Neural crest cell (in vitro differentiated cells): ENCODE results near the gene CASTOR1. TPM values are rescaled to one million over a fixed set of nuclear protein-coding genes. Genes with fewer than 3 reads are reported as not detected.

Source experiments
- DNase-seq: peaks from one replicate; pipeline ENCODE4 v3.0.0; 2021; ENCODE audit warnings: low read depth, mixed read lengths, low spot score
- H3K27ac Mint-ChIP-seq: one replicate; pipeline ENCODE4 v1.8.0; 2021; ENCODE audit warnings: mild to moderate bottlenecking, mixed read lengths; ENCODE audit not compliant: unreplicated experiment
- H3K27me3 Mint-ChIP-seq: 2 replicates; pipeline ENCODE4 v1.8.0; 2021; ENCODE audit warnings: low read depth, mild to moderate bottlenecking, mixed read lengths
- H3K36me3 Mint-ChIP-seq: 2 replicates; pipeline ENCODE4 v1.8.0; 2021; ENCODE audit warnings: low read depth, mild to moderate bottlenecking, mixed read lengths
- H3K4me1 Mint-ChIP-seq: 2 replicates; pipeline ENCODE4 v1.8.0; 2021; ENCODE audit warnings: mixed read lengths
- H3K4me3 Mint-ChIP-seq: one replicate; pipeline ENCODE4 v1.8.0; 2021; ENCODE audit warnings: mild to moderate bottlenecking, mixed read lengths
- H3K9me3 Mint-ChIP-seq: 2 replicates; pipeline ENCODE4 v1.8.0; 2021; ENCODE audit warnings: mixed read lengths
- CTCF ChIP-seq: fragments of 200-600 bp; sonication (generic); conservative IDR thresholded peaks from 2 replicates; pipeline ENCODE4 v1.5.0; 2021; ENCODE audit warnings: antibody characterized with exemption, mild to moderate bottlenecking
- total RNA-seq: library from RNA; stranded (reverse); gene quantifications from 2 replicates; pipeline ENCODE4 v1.2.1, GENCODE V29; 2021

CASTOR1 gene
- total RNA-seq, 1 donor from 2014 or later: 6.2 TPM

- H3K27me3 Mint-ChIP-seq: peaks cover 65% of the 10 kb centered on the region
- H3K36me3 Mint-ChIP-seq: no peaks in the 10 kb centered on the region
- no peak for TF ChIP-seq CTCF
- no peak overlapping the region for H3K27ac Mint-ChIP-seq
- H3K4me3 Mint-ChIP-seq: no peak overlapping the region
- no peaks in the 10 kb centered on the region for H3K9me3 Mint-ChIP-seq
- DNase-seq: no peak
- peaks cover 30% of the 10 kb centered on the region for H3K4me1 Mint-ChIP-seq
These were observed 41.7 kb downstream of the CASTOR1 start for GRCh38 chr22:30247561-30247960.

GRCh38 chr22:30246814-30247376 lies 42.4 kb downstream of the CASTOR1 start:
- no peak for DNase-seq

GRCh38 chr22:30245985-30246813 lies 43.1 kb downstream of the CASTOR1 start, which contains the start of gene LIF:
Gene LIF, minus strand, starts transcription at chr22:30246759. Its CDS starts 64 bp downstream, at chr22:30246695.
- DNase-seq: no peak
- Mint-ChIP-seq H3K27ac (no peak within 1 kb of the TSS), H3K36me3 (no peaks in the 10 kb centered on the region), H3K4me1 (peaks cover 21% of the 10 kb centered on the region), H3K4me3 (peak within 1 kb of the TSS; percentile 84), H3K27me3 (peaks cover 58% of the 10 kb centered on the region), H3K9me3 (no peaks in the 10 kb centered on the region)
- TF ChIP-seq CTCF: no peak

More at GRCh38 chr22:30246814-30247376, 42.4 kb downstream of the CASTOR1 start:
- Mint-ChIP-seq H3K4me1 (peaks cover 26% of the 10 kb centered on the region), H3K27ac (no peak overlapping the region), H3K27me3 (peaks cover 62% of the 10 kb centered on the region), H3K36me3 (no peaks in the 10 kb centered on the region), H3K9me3 (no peaks in the 10 kb centered on the region), H3K4me3 (peak overlapping the region; percentile 31)
- TF ChIP-seq CTCF: no peak

GRCh38 chr22:30245181-30245984 lies 43.9 kb downstream of the CASTOR1 start:
- Mint-ChIP-seq H3K4me1 (peaks cover 21% of the 10 kb centered on the region), H3K27me3 (peaks cover 58% of the 10 kb centered on the region), H3K4me3 (peak overlapping the region; percentile 84), H3K9me3 (no peaks in the 10 kb centered on the region), H3K27ac (no peak overlapping the region), H3K36me3 (no peaks in the 10 kb centered on the region)
- no peak for DNase-seq
- TF ChIP-seq CTCF: no peak

GRCh38 chr22:30244641-30245040 lies 44.7 kb downstream of the CASTOR1 start:
- Mint-ChIP-seq H3K4me3 (peak overlapping the region; percentile 78), H3K4me1 (peaks cover 19% of the 10 kb centered on the region), H3K36me3 (no peaks in the 10 kb centered on the region), H3K27me3 (peaks cover 53% of the 10 kb centered on the region), H3K9me3 (no peaks in the 10 kb centered on the region), H3K27ac (no peak overlapping the region)
- no peak for TF ChIP-seq CTCF
- DNase-seq: no peak
